ENCODE data around the gene PRRG2.

PRRG2 gene

GRCh38 chr19:49581007-49581508 lies at the start of gene PRRG2:
Gene PRRG2, plus strand, starts transcription at chr19:49581316. Its CDS starts 1,904 bp downstream, at chr19:49583220.
- DNase-seq: no peak

- DNase-seq: peak; percentile 78 to 93 (median 83)
Measured at GRCh38 chr19:49533551-49534488, 47.3 kb upstream of the PRRG2 start.

GRCh38 chr19:49534632-49535385 lies 46.3 kb upstream of the PRRG2 start:
- DNase-seq: no peak

- DNase-seq: no peak
Measured at GRCh38 chr19:49536921-49537462, 44.1 kb upstream of the PRRG2 start.

GRCh38 chr19:49538643-49539042 lies 42.5 kb upstream of the PRRG2 start:
- no peak for DNase-seq

- DNase-seq: no peak
Measured at GRCh38 chr19:49539192-49539952, 41.7 kb upstream of the PRRG2 start.

GRCh38 chr19:49541914-49542313 lies 39.2 kb upstream of the PRRG2 start:
- DNase-seq: no peak

- no peak for DNase-seq
Measured at GRCh38 chr19:49542446-49542845, 38.7 kb upstream of the PRRG2 start.

GRCh38 chr19:49543032-49543431 lies 38.1 kb upstream of the PRRG2 start:
- DNase-seq: no peak

GRCh38 chr19:49544154-49544553 lies 37.0 kb upstream of the PRRG2 start:
- DNase-seq: no peak

- peak; percentile 89 to 94 (median 92) for DNase-seq
Measured at GRCh38 chr19:49546825-49547565, 34.1 kb upstream of the PRRG2 start.

- DNase-seq: no peak
Measured at GRCh38 chr19:49549045-49549444, 32.1 kb upstream of the PRRG2 start.

- no peak for DNase-seq
Measured at GRCh38 chr19:49551531-49551930, 29.6 kb upstream of the PRRG2 start.

- peak; percentile 54 to 69 (median 64) for DNase-seq
Measured at GRCh38 chr19:49552749-49553148, 28.4 kb upstream of the PRRG2 start.

- peak; percentile 46 to 70 (median 53) for DNase-seq
Measured at GRCh38 chr19:49553451-49554271, 27.5 kb upstream of the PRRG2 start.

GRCh38 chr19:49554701-49555181 lies 26.4 kb upstream of the PRRG2 start:
- no peak for DNase-seq

- peak in 2 of 3 donors; percentile 46 to 70 for DNase-seq
Measured at GRCh38 chr19:49555600-49556411, 25.3 kb upstream of the PRRG2 start.

GRCh38 chr19:49556412-49557398 lies 24.4 kb upstream of the PRRG2 start:
- no peak for DNase-seq

All from suppressor macrophage treated with lipopolysaccharide for 1 hour (primary cell).